Smooth muscle cell (in vitro differentiated cells): ENCODE measurements around the gene SLC7A6OS. TPM values are rescaled to one million over a fixed set of nuclear protein-coding genes. Genes with fewer than 3 reads are reported as not detected.

Source experiments
- DNase-seq: peaks from one replicate; lab custom pipeline; 2025; ENCODE audit not compliant: unreplicated experiment; lab: John Stamatoyannopoulos, UW
- H2AFZ ChIP-seq: fragments of 200-600 bp; sonication (generic); 2 replicates; pipeline ENCODE4 v1.6.0; 2016; ENCODE audit warnings: antibody characterized with exemption, low read depth, mild to moderate bottlenecking
- H3F3A ChIP-seq: fragments of 200-600 bp; sonication (generic); 2 replicates; pipeline ENCODE4 v1.6.0; 2017; ENCODE audit warnings: antibody characterized with exemption, low read depth
- H3K27ac ChIP-seq: fragments of 200-600 bp; sonication (generic); 2 replicates; pipeline ENCODE4 v1.5.1; 2016; ENCODE audit warnings: low read depth, mild to moderate bottlenecking
- H3K27me3 ChIP-seq: fragments of 200-600 bp; sonication (generic); 2 replicates; pipeline ENCODE4 v1.6.1; 2016; ENCODE audit warnings: low read depth, mild to moderate bottlenecking
- H3K36me3 ChIP-seq: fragments of 200-600 bp; sonication (generic); 2 replicates; pipeline ENCODE4 v1.5.1; 2016; ENCODE audit warnings: low read depth
- H3K4me1 ChIP-seq: fragments of 200-600 bp; sonication (generic); 2 replicates; pipeline ENCODE4 v1.5.1; 2016; ENCODE audit warnings: low read depth
- H3K4me2 ChIP-seq: fragments of 200-600 bp; sonication (generic); 2 replicates; pipeline ENCODE4 v1.6.0; 2016; ENCODE audit warnings: mild to moderate bottlenecking
- H3K4me3 ChIP-seq: fragments of 200-600 bp; sonication (generic); 2 replicates; pipeline ENCODE4 v1.5.1; 2016; ENCODE audit warnings: mild to moderate bottlenecking
- H3K79me2 ChIP-seq: fragments of 200-600 bp; sonication (generic); 2 replicates; pipeline ENCODE4 v1.6.0; 2016; ENCODE audit warnings: low read depth, mild to moderate bottlenecking
- H3K9ac ChIP-seq: fragments of 200-600 bp; sonication (generic); 2 replicates; pipeline ENCODE4 v1.6.0; 2016; ENCODE audit warnings: low read depth
- H3K9me3 ChIP-seq: fragments of 200-600 bp; sonication (generic); replicated peaks from 2 replicates; pipeline ENCODE4 v1.5.1; 2016; ENCODE audit warnings: low read depth
- H4K20me1 ChIP-seq: fragments of 200-600 bp; sonication (generic); 2 replicates; pipeline ENCODE4 v1.6.0; 2016; ENCODE audit warnings: low read depth
- CTCF ChIP-seq: fragments of 200-600 bp; sonication (generic); IDR thresholded peaks from 2 replicates; pipeline ENCODE4 v1.5.1; 2017; ENCODE audit warnings: borderline replicate concordance, mild to moderate bottlenecking, antibody characterized with exemption; ENCODE audit not compliant: insufficient read depth, poor library complexity, severe bottlenecking
- WGBS: methylation state at CpG from one replicate; pipeline ENCODE4 v1.1.7; 2016; ENCODE audit warnings: low lambda C conversion rate; 5-methylcytosine and 5-hydroxymethylcytosine counted together
- polyA plus RNA-seq: library from polyadenylated mRNA; unstranded; fragments of >200 nt; fragmentation: Nextera tagmentation; extraction: Ambion mirVana; gene quantifications from 2 replicates; pipeline ENCODE4 v1.2.1, GENCODE V29; 2016
- total RNA-seq: library from RNA; depleted of rRNA; stranded (reverse); fragments of >200 nt; gene quantifications from 2 replicates; pipeline ENCODE4 v1.2.3, GENCODE V29; 2014

Gene SLC7A6OS
- total and polyA plus RNA-seq, 2 experiments from 2014 or later: 9.6 to 13.9 TPM

GRCh38 chr16:68272507-68273209 lies 38.1 kb downstream of the SLC7A6OS start:
- H3K4me3 ChIP-seq: no peak overlapping the region

GRCh38 chr16:68270353-68270752 lies 40.4 kb downstream of the SLC7A6OS start:
- H3K4me1 ChIP-seq: peaks cover 7% of the 10 kb centered on the region
- H3K9me3 ChIP-seq: no peaks in the 10 kb centered on the region
- H4K20me1 ChIP-seq: peaks cover 86% of the 10 kb centered on the region
- H3F3A ChIP-seq: no peaks in the 10 kb centered on the region
- H3K36me3 ChIP-seq: no peaks in the 10 kb centered on the region
- H3K9ac ChIP-seq: no peak overlapping the region
- DNase-seq: no peak
- no peak overlapping the region for H2AFZ ChIP-seq
- H3K27ac ChIP-seq: no peak overlapping the region
- no peak overlapping the region for H3K4me2 ChIP-seq
- H3K79me2 ChIP-seq: peaks cover 78% of the 10 kb centered on the region
- no peaks in the 10 kb centered on the region for H3K27me3 ChIP-seq
- 60% methylated on average over 1 of the region's 1 CpG for WGBS
- TF ChIP-seq CTCF: no peak
- no peak overlapping the region for H3K4me3 ChIP-seq

More at GRCh38 chr16:68272507-68273209, 38.1 kb downstream of the SLC7A6OS start:
- Histone ChIP-seq H3K4me1 (no peaks in the 10 kb centered on the region), H4K20me1 (peaks cover 92% of the 10 kb centered on the region), H3K79me2 (peaks cover 58% of the 10 kb centered on the region), H3K9ac (no peak overlapping the region), H2AFZ (no peak overlapping the region), H3K36me3 (no peaks in the 10 kb centered on the region), H3F3A (no peaks in the 10 kb centered on the region), H3K4me2 (no peak overlapping the region), H3K27ac (no peak overlapping the region), H3K9me3 (no peaks in the 10 kb centered on the region), H3K27me3 (no peaks in the 10 kb centered on the region)
- no peak for DNase-seq
- WGBS: 96% methylated on average over 4 of the region's 4 CpGs
- no peak for TF ChIP-seq CTCF

DNA sequence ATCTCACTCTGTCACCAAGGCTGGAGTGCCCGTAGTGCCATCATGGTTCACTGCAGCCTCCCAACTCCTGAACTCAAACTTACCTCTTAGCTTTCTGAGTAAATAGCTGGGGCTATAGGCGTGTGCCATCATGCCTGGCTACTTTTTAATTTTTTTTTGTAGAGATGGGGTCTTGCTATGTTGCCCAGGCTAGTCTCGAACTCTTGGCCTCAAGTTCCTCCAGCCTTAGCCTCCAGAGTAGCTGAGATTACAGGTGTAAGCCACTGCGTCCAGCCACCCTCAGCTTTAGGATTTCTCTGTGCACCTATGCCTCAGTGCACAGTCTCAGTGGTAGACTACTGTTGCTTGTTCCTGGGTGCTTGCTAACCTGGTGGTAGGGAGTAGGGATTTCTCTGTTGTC lies 41.0 kb downstream of the SLC7A6OS start:
- TF ChIP-seq CTCF: no peak
- H3K4me2 ChIP-seq: no peak overlapping the region
- peaks cover 82% of the 10 kb centered on the region for H4K20me1 ChIP-seq
- no peak overlapping the region for H3K27ac ChIP-seq
- no peak overlapping the region for H3K4me3 ChIP-seq
- no peak overlapping the region for H3K9ac ChIP-seq
- H3K36me3 ChIP-seq: no peaks in the 10 kb centered on the region
- 94% methylated on average over 4 of the region's 4 CpGs for WGBS
- no peak for DNase-seq
- H3K79me2 ChIP-seq: peaks cover 78% of the 10 kb centered on the region
- H3K27me3 ChIP-seq: no peaks in the 10 kb centered on the region
- H3F3A ChIP-seq: peaks cover 3% of the 10 kb centered on the region
- H3K9me3 ChIP-seq: no peaks in the 10 kb centered on the region
- H3K4me1 ChIP-seq: peaks cover 7% of the 10 kb centered on the region
- no peak overlapping the region for H2AFZ ChIP-seq
